HG03039 (cell line): ENCODE results near the gene GIPC1.

Source experiments
- ATAC-seq: cut with Tn5 transposase; IDR thresholded peaks from one replicate; pipeline ENCODE4 v1.9.1; 2021; ENCODE audit warnings: mild to moderate bottlenecking, moderate library complexity; ENCODE audit not compliant: unreplicated experiment

Gene GIPC1

GRCh38 chr19:14494910-14495671 lies 836 bp downstream of the GIPC1 start:
- ATAC-seq, result no peak

- ATAC-seq, result no peak
Observed at GRCh38 chr19:14494411-14494810, 1.5 kb downstream of the GIPC1 start.

- ATAC-seq, result no peak
Observed at GRCh38 chr19:14492756-14493337, 3.1 kb downstream of the GIPC1 start.

- no peak for ATAC-seq
Observed at GRCh38 chr19:14487370-14488125, 8.4 kb downstream of the GIPC1 start.

GRCh38 chr19:14482172-14482941 lies 13.6 kb downstream of the GIPC1 start:
- no peak for ATAC-seq

GRCh38 chr19:14480700-14481079 lies 15.2 kb downstream of the GIPC1 start:
- ATAC-seq, result no peak

- ATAC-seq, result no peak
Observed at GRCh38 chr19:14479975-14480699, 15.8 kb downstream of the GIPC1 start.

- ATAC-seq, result no peak
Observed at GRCh38 chr19:14479309-14479974, 16.5 kb downstream of the GIPC1 start.

- no peak for ATAC-seq
Observed at GRCh38 chr19:14478113-14478545, 17.8 kb downstream of the GIPC1 start.

- ATAC-seq, result no peak
Observed at GRCh38 chr19:14477418-14478112, 18.4 kb downstream of the GIPC1 start.

- no peak for ATAC-seq
Observed at GRCh38 chr19:14476673-14477401, 19.1 kb downstream of the GIPC1 start.

- ATAC-seq, result no peak
Observed at GRCh38 chr19:14476327-14476672, 19.6 kb downstream of the GIPC1 start.

- no peak for ATAC-seq
Observed at GRCh38 chr19:14475251-14476073, 20.5 kb downstream of the GIPC1 start, which contains the start of gene PTGER1. Gene PTGER1 (minus strand): TSS chr19:14475354. CDS start chr19:14474320, 1,034 bp downstream.

GRCh38 chr19:14474827-14475226 lies 21.1 kb downstream of the GIPC1 start:
- no peak for ATAC-seq

- no peak for ATAC-seq
Observed at GRCh38 chr19:14473978-14474578, 21.8 kb downstream of the GIPC1 start.

- ATAC-seq, result no peak
Observed at GRCh38 chr19:14473073-14473977, 22.6 kb downstream of the GIPC1 start.
